B cell (primary cell): Measurements from ENCODE around the gene TRIM52. TPM values are rescaled to one million over a fixed set of nuclear protein-coding genes. Genes with fewer than 3 reads are reported as not detected.
"Not testable (repeated sequence)": the region's sequence is repeated elsewhere in the genome, so short reads cannot be mapped to it uniquely, and the experiment has no call there.

Experiments
- ATAC-seq: fragments of 200-7000 bp; cut with Tn5 transposase; one replicate; pipeline ENCODE4 v1.10.0; 2021; ENCODE audit warnings: low read depth, mild to moderate bottlenecking, moderate number of reproducible peaks, moderate library complexity
- CTCF ChIA-PET: fragments of 350-600 bp; sonication (Branson Sonifier 250); formaldehyde crosslinking; loops from one replicate; lab custom pipeline; 2021; ENCODE audit warnings: antibody characterized with exemption, inconsistent platforms; lab: Charles Lee
- POLR2A ChIA-PET: fragments of 350-600 bp; sonication (Branson Sonifier 250); formaldehyde crosslinking; loops from one replicate; lab custom pipeline; 2021; ENCODE audit warnings: antibody characterized with exemption; lab: Charles Lee
- DNase-seq: peaks from one replicate; pipeline ENCODE4 v3.0.0; 2013
- H2AFZ ChIP-seq: 2 replicates; pipeline ENCODE4 v1.6.1; 2012; ENCODE audit warnings: mild to moderate bottlenecking, low read depth, low read length; ENCODE audit not compliant: insufficient read depth, poor library complexity, severe bottlenecking
- H3K27ac ChIP-seq, 2 donors: 1 replicate in 1 of 2; 2 replicates in 1 of 2; pipeline ENCODE4 v1.5.1; 2012 to 2013; ENCODE audit warnings: low read length in 2 of 2, mild to moderate bottlenecking in 2 of 2, moderate library complexity in 1 of 2
- H3K27me3 ChIP-seq, 4 experiments: fragments of 200-600 bp in 1 of 4; sonication (generic) in 1 of 4; replicated peaks in 1 of 4; 1 replicate in 2 of 4; 2 replicates in 2 of 4; pipeline versions ENCODE4 v1.6.1 to v1.7.0; 2013 to 2016; ENCODE audit warnings: low read length in 3 of 4, mild to moderate bottlenecking in 2 of 4, mixed read lengths in 1 of 4, moderate library complexity in 1 of 4; ENCODE audit not compliant: insufficient read depth in 4 of 4, control insufficient read depth in 3 of 4; ENCODE audit errors: control extremely low read depth in 1 of 4
- H3K36me3 ChIP-seq, 2 experiments: replicated peaks in 1 of 2; 1 replicate in 1 of 2; 2 replicates in 1 of 2; pipeline versions ENCODE4 v1.6.1 to v1.7.1; 2013; ENCODE audit warnings: low read length in 1 of 2; ENCODE audit not compliant: insufficient read depth in 2 of 2, control insufficient read depth in 1 of 2; ENCODE audit errors: control extremely low read depth in 1 of 2, extremely low read depth in 1 of 2
- H3K4me1 ChIP-seq, 2 donors: fragments of 200-600 bp in 1 of 2; sonication (generic) in 1 of 2; 1 replicate in 1 of 2; 2 replicates in 1 of 2; pipeline versions ENCODE4 v1.5.1 to v1.6.1; 2013 to 2017; ENCODE audit warnings: low read length in 2 of 2; ENCODE audit not compliant: control insufficient read depth in 2 of 2, insufficient read depth in 2 of 2
- H3K4me2 ChIP-seq: replicated peaks from 2 replicates; pipeline ENCODE3; 2012; ENCODE audit warnings: mild to moderate bottlenecking, low read depth, low read length; ENCODE audit not compliant: poor library complexity, severe bottlenecking
- H3K4me3 ChIP-seq, 5 experiments: fragments of 200-600 bp in 1 of 5; sonication (generic) in 1 of 5; 1 replicate in 3 of 5; 2 replicates in 2 of 5; pipeline versions ENCODE4 v1.5.1 to v1.7.0; 2011 to 2016; ENCODE audit warnings: low read length in 4 of 5, mild to moderate bottlenecking in 4 of 5, low read depth in 2 of 5, control low read depth in 1 of 5, moderate library complexity in 1 of 5; ENCODE audit not compliant: insufficient read depth in 1 of 5; ENCODE audit errors: control extremely low read depth in 1 of 5, extremely low read depth in 1 of 5
- H3K79me2 ChIP-seq: fragments of 200-600 bp; sonication (generic); one replicate; pipeline ENCODE4 v1.6.0; 2016; ENCODE audit warnings: low read length; ENCODE audit not compliant: control insufficient read depth, insufficient read depth
- H3K9ac ChIP-seq: fragments of 200-600 bp; sonication (generic); 2 replicates; pipeline ENCODE4 v1.6.1; 2017; ENCODE audit warnings: mild to moderate bottlenecking, low read length, moderate library complexity
- H3K9me3 ChIP-seq, 3 donors: one replicate each; pipeline versions ENCODE4 v1.6.1 to v1.7.1; 2013; ENCODE audit warnings: low read length in 2 of 3; ENCODE audit not compliant: control insufficient read depth in 2 of 3, insufficient read depth in 1 of 3; ENCODE audit errors: control extremely low read depth in 1 of 3
- H4K20me1 ChIP-seq: 2 replicates; pipeline ENCODE4 v1.6.0; 2012; ENCODE audit warnings: mild to moderate bottlenecking, low read length; ENCODE audit not compliant: insufficient read depth, control insufficient read depth, poor library complexity, severe bottlenecking
- H3K27ac Mint-ChIP-seq: one replicate; pipeline ENCODE4 v1.8.0; 2021; ENCODE audit warnings: mixed read lengths
- H3K27me3 Mint-ChIP-seq: one replicate; pipeline ENCODE4 v1.8.0; 2021; ENCODE audit warnings: mixed read lengths
- H3K4me1 Mint-ChIP-seq: one replicate; pipeline ENCODE4 v1.8.0; 2021; ENCODE audit warnings: mixed read lengths
- H3K4me3 Mint-ChIP-seq: one replicate; pipeline ENCODE4 v1.8.0; 2021; ENCODE audit warnings: mixed read lengths
- H3K9me3 Mint-ChIP-seq: one replicate; pipeline ENCODE4 v1.8.0; 2022; ENCODE audit warnings: mixed read lengths; ENCODE audit not compliant: insufficient read depth
- CTCF ChIP-seq: fragments of 200-600 bp; IDR thresholded peaks from one replicate; pipeline ENCODE4 v1.8.0; 2022; ENCODE audit warnings: antibody characterized with exemption, mild to moderate bottlenecking
- EZH2 ChIP-seq: IDR thresholded peaks from 2 replicates; pipeline ENCODE4 v1.6.1; 2012; ENCODE audit warnings: borderline replicate concordance, low read depth, mild to moderate bottlenecking, moderate library complexity, low read length; ENCODE audit not compliant: insufficient read depth, poor library complexity, severe bottlenecking
- WGBS: methylation state at CpG from one replicate; pipeline ENCODE4 v1.1.5; 2013; ENCODE audit warnings: missing lambda C conversion rate; ENCODE audit not compliant: insufficient coverage; 5-methylcytosine and 5-hydroxymethylcytosine counted together
- intact Hi-C: fragments of 100-400 bp; cut with micrococcal nuclease; formaldehyde crosslinking; loops from one replicate; pipeline ENCODE4 v1.10.0; 2022
- polyA plus RNA-seq: library from polyadenylated mRNA; depleted of rRNA; stranded (reverse); fragments of >200 nt; gene quantifications from 2 replicates; pipeline ENCODE4 v1.2.3, GENCODE V29; 2012
- total RNA-seq, 2 donors: library from RNA; stranded (reverse); fragments of 120-200 nt in 1 of 2; gene quantifications; 1 replicate in 1 of 2; 2 replicates in 1 of 2; pipeline versions ENCODE4 v1.2.3 to v1.2.4, GENCODE V29; 2013 to 2022

TRIM52 gene
- total and polyA plus RNA-seq, 2 donors (not counting 1 experiment from before 2014, with no cell fraction given): 29.9 to 61.3 TPM

GRCh38 chr5:181280251-181280762, 19.4 kb upstream of the TRIM52 start:
- Histone ChIP-seq H3K9ac (no peak overlapping the region), H4K20me1 (no peaks in the 10 kb centered on the region), H3K4me1 (no peaks in the 10 kb centered on the region), H3K9me3 (peaks cover 0 to 4% (median 0%) of the 10 kb centered on the region in 3 donors), H3K27me3 (no peaks in the 10 kb centered on the region), H3K79me2 (no peaks in the 10 kb centered on the region), H3K27ac (no peak overlapping the region), H3K4me2 (no peak overlapping the region), H3K36me3 (no peaks in the 10 kb centered on the region), H3K4me3 (no peak overlapping the region), H2AFZ (no peak overlapping the region)
- WGBS: 89% methylated on average over 7 of the region's 7 CpGs
- no peak overlapping the region for H3K27ac Mint-ChIP-seq
- H3K27me3 Mint-ChIP-seq: peaks cover 4% of the 10 kb centered on the region
- intact Hi-C loops: no loop called here
- H3K4me3 Mint-ChIP-seq: no peak overlapping the region
- DNase-seq: no peak
- H3K4me1 Mint-ChIP-seq: peaks cover 2% of the 10 kb centered on the region
- ATAC-seq: no peak
- ChIA-PET CTCF (no interaction called here), POLR2A (no interaction called here)
- H3K9me3 Mint-ChIP-seq: no peaks in the 10 kb centered on the region
- TF ChIP-seq CTCF (no peak), EZH2 (no peak)

GRCh38 chr5:181273433-181273744, 12.4 kb upstream of the TRIM52 start:
- 34% methylated on average over 19 of the region's 28 CpGs for WGBS
- H4K20me1 ChIP-seq, H3K36me3 ChIP-seq, H3K9me3 Mint-ChIP-seq, H3K4me2 ChIP-seq, H3K27me3 ChIP-seq, H3K27me3 Mint-ChIP-seq, H3K27ac Mint-ChIP-seq, ATAC-seq, intact Hi-C loops, H3K4me3 ChIP-seq, H3K4me1 Mint-ChIP-seq, H2AFZ ChIP-seq, H3K4me3 Mint-ChIP-seq, CTCF ChIA-PET, H3K79me2 ChIP-seq, H3K4me1 ChIP-seq, H3K9me3 ChIP-seq, H3K9ac ChIP-seq, H3K27ac ChIP-seq: not testable (repeated sequence)
- POLR2A ChIA-PET: interaction anchor here (0.6 kb wide), 1 partner anchor 194 kb away, joined by 4 read pairs; no protein-coding TSS in a partner anchor
- TF ChIP-seq CTCF: peak; percentile 34
- DNase-seq: peak; percentile 51
